CD4-positive, alpha-beta T cell treated with Interleukin-2 at 100 ng/mL for 4 hours (primary cell): ENCODE measurements around the gene KCTD5.
A peak's percentile ranks its signal among the peaks of the same experiment; 100 is the strongest.
"Not testable (repeated sequence)": the region's sequence is repeated elsewhere in the genome, so short reads cannot be mapped to it uniquely, and the experiment has no call there.

Experiments
- DNase-seq: peaks from one replicate; pipeline ENCODE4 v3.0.0-alpha.2; 2020; ENCODE audit warnings: low spot score

KCTD5 gene

DNA sequence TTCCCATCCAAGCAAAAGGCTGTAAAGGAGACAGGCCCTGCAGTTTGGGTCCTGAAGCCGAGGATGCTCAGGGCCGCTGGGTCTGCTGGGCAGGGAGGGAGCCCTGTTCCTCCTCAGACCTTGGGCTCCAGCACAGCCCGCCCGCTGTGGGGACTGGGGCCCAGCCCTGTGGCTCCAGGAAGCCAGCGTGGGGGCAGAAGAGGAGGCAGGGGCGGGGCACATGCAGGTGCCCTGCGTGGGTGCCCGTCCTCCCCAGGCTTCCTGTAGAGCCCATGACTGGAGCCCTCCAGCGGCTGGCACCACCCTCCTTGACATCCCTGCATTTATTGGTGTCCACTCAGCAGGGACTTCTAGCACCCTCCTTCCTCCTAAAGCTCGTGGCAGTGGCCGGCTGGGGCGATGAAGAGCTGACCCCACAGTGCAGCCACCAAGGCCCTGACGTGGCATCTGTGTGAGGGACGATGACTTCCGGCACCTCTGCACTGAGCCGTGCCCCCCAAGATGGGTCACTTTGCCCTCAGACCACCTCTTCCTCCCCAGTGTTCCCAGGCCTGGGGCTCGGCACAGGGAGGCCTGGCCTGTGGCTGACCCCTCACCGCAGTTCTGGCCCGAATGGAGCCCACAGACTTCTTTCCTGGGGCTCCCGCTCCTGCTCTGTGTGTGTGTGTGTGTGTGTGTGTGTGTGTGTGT, 27.8 kb downstream of the KCTD5 start:
- DNase-seq, result no peak

DNA sequence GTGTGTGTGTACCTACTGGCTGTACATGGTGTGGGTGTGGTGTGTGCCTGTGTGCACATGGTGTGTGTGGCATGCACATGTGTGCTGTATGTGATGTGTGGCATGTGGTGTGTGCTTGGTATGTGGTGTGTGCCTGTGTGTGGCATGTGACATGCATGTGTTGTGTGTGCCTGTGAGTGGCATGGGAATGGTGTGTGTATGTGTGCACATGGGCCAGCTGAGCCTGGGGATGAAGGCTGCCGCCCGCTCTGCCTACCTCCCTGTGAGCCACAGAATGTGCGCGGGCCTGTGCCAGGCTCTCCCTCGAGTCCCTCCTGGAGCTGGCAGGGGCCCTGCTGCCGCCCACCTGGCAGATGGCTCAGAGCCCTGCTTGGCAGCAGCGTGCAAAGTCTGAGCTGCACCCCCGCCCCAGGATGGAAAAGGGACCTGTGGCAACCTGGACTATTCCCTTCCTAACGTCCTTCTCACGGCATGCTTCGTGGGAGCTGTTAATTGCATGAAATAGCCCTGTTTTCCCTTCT, 28.4 kb downstream of the KCTD5 start:
- DNase-seq, result no peak

DNA sequence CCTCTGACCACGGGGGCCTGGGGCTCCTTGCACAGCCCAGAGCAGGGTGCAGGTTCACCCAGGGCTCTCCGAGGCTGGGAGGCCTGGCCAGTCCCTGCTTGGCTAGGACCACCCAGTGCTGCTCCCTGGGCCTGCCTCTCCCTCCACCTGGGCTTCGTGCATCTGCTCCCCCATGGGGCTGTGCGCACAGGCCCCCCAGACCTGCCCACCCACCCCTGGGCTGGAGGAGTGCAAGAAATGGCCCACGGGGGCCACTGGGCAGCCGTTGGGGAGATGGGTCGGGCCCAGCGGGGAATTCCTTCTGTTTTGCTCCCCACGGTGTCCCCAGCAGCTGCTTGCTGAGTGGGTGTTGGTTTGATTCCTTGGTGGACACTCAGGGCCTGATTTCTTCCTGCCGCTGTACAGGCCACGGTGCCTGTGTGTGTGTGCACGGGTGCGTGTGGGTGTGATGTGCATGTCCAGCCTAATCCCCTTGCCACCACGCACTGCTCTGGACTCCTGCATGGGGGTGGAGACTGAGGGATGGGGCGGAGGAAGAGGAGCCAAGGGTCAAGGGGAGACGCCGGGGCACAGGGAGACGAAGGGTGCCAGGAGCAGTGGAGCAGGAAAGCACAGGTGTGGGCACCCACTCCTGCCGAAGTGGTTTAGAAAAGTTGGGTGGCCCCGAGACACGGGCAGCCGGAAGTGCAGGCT, 29.2 kb downstream of the KCTD5 start:
- no peak for DNase-seq

DNA sequence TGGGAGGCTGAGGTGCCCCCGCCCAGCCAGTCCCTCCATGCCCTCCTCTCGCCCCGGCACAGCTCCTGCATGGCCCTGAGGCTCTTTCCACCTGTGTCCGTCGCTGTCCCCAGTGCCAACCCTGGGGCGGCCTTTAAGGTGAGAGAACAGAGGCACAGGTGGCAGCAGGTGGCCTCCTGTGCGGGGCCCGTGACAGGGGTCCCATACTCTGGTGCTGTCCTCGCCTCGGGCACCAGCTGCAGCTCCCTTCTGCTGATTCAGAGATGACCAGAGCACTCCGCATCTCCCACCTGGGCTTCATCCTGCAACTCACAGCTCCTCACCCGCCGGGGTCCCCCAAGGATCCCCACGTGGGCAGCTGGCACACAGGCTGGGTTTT, 29.7 kb downstream of the KCTD5 start:
- DNase-seq, result no peak

DNA sequence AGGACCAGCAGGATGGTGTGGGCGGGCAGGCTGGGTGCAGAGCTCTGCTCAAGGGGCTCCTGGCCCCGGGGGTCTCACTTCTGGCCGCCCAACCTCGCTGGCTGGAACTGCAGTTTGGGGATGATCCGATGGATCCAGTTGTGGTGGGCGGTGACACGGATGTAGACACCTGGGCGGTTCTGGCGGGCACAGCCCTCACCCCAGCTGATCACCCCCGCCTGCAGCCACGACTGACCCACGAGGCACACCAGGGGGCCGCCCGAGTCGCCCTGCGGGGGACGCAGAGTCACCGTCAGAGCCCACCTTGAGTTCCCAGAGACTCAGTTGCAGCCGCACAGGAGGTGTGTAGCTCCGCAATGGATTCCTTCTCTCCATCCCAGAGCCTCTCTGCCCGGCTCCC, 30.2 kb downstream of the KCTD5 start:
- no peak for DNase-seq

DNA sequence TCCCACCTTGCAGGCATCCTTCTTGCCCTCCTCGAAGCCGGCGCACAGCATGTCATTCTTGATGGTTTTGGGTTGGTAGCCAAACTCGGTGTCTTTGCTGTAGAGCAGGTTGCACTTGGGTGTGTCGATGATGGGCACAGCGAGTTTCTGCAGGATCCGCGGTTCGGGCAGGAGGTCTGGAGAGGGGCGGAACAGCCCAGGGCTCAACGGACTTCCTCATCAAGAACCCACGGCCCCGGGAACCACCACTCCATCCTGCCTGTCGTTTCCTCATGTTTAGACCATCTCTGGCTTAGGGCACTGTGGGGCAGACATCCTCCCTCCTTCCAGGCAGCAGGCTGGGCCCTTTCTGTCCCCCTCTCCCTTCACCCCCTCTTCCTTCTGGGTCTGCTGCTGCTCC, 31.2 kb downstream of the KCTD5 start:
- DNase-seq, result no peak

DNA sequence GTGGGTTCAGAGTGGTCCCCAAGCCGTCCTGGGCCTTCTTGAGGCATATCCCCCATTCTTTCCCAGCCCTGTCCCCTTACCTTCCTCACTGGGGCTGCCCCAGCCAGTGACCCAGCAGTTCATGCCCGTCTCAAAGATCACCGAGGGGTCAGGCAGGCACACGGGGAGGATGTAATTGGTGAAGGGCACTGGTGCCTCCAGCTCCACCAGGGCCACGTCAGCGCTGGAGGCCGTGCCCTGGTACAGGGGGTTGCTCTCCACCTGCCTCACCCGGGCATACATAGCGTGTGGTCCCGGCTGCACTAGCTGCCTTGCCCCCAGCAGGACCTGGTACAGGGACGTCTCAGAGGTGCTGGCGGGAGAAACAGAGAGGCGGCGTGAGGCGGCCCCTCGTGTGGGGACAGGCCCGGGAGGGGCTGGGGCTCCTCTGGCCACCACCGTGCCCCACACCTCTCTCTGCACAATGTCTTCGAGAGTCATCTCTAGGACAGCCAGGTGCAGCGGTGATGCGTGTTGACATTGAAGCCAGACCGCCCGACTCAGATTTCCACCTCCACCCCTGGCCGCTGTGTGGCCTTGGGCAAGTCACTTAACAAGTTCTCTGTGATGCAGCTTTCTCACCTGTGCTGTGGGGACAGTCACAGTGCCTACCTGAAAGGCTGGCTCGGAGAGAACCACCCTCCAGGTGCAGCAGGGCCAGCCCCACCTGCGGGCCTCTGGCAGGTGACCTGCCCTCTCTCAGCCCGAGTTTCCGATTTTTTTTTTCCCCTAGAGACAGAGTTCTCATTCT, 31.9 kb downstream of the KCTD5 start:
- DNase-seq, result no peak

DNA sequence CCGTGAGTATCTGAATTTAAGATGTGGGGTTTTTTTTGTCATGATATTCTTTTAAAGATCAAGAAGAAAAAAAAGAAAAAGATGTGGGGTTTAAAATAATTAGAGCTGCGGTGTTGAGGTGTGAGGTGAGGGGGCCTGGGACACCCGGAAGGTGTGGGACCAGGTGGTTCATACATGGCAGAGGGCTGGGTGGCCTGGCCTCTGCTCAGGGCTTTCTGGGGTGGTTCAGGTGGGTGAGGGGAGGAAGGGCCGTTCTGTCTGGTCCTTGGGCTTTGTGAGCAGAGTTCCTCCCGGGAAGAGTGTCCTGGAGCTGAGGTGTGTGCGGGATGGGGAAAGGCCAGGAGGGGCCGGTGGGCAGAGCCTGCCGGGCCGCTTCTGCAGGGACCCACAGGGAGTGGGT, 32.7 kb downstream of the KCTD5 start:
- no peak for DNase-seq

DNA sequence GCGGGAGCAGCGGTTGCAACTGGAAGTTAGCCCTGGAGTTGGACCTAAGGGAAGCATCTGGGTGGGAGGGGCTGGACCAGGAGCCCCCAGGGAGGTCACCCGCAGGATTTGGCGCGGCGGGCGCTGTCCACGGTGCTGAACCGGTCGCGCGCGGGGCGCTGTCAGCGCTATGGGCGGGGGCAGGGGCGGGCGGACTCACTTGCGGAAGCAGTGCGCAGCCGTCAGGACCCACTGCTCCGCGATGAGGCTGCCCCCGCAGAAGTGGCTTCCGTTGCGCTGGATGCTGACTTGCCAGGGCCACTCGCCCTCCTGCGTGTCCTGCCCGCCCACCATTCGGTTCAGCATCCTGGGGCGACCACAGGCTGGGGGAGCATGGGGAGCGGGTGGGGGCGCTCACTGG, 33.2 kb downstream of the KCTD5 start:
- peak; percentile 79 for DNase-seq

DNA sequence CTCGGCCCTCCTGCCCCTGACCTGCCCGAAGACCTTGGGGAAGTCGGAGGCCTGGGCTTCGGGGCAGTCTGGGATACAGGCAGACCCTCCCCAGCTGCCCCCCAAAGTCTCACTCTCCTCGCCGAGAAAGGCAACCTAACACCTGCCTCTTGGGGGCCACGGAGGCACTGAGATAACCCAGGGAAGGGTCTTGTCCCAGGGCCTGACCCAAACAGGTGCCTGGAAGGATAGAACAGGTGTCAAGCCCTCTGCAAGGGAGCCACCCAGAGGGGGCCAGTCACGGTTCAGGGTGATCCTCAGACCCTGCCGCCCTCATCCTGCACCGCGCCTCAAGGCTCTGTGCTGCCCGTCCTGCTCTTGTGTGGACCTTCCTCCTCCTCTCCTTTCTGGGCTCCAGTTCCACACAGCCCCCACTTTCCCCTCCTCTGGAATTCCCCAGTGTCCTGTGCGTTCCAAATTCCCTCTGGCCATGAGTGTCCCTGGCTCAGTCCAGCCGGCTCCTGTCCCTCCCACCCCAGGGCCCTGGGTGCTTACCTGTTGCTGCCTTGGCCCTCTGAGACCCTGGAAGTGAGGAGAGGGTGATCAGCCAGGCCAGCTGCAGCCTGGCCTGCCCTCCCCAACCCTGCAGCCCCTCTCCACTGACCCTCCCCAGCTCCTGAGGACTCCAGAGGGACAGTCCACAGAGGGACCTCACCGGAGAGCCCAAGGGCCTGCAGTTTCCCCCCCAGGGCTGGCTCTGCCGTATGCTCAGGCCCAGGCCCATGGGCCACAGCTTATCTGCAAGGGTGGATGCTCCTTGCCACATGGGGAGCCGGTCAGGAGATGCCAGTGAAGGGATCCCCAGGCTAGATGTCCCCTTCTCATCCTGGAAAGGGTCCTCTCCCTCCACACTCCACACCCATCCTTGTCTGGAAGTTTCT, 33.9 kb downstream of the KCTD5 start:
- DNase-seq, result no peak

DNA sequence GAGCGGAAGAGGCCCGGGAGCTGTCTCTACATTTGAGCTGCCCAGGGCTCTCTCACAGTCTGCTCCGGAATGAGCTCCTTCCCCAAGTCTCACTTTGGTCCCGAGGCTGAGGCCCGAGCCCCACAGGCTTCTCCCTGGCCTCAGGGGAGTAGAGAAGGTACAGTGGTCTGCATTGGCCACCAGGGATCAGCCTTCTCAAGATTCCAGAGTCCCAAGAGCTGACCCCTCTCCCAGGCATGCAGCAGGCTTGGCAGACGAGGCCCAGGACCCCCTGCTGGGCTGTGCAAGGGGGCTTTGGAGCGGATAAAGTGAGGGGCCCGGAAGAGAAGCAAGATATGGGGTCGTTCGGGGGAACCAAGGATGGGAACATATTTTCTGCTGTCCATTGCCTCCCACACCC, 34.6 kb downstream of the KCTD5 start:
- DNase-seq, result no peak

DNA sequence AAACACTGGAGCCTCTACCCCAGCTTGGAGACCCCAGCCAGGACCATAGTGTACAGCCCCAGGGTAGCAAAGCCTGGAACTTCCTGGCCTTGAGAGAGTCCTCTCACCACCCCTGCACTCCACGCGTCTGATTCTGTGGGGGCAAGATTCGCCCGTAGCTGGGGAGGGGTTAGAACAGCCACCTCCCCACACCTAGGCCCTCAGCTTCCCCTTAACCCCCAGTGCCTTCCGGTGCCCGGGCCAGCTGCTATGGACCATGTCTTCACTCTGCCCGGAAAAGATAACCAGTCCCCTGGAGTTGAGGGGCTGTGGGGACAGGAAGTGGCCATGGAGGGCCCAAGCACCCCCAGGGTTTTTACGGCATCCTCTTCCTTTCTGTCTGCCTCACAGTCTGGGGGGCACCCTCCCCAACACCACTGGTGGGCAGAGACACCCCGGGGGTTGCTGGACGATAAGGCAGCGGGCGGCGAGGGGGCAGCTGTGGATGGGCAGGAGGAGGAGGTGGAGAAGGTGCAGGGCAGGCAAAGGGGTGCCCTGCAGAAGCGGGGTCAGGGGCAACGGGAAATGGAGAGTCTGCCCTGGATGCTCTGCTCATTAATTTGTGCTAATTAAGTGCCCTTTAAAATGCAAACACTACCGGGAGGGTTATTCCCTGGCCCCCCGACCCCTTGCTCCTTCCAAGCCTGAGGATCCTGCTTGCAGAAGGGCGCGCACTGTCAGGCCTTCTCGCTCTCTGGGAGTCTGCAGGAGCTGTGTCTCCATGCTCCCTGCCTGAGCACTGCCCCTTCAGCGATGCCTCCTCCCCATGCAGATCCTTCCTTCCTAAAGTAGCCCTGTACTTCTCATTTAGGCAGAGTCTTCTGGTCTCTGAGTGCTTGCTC, 35.3 kb downstream of the KCTD5 start:
- no peak for DNase-seq

DNA sequence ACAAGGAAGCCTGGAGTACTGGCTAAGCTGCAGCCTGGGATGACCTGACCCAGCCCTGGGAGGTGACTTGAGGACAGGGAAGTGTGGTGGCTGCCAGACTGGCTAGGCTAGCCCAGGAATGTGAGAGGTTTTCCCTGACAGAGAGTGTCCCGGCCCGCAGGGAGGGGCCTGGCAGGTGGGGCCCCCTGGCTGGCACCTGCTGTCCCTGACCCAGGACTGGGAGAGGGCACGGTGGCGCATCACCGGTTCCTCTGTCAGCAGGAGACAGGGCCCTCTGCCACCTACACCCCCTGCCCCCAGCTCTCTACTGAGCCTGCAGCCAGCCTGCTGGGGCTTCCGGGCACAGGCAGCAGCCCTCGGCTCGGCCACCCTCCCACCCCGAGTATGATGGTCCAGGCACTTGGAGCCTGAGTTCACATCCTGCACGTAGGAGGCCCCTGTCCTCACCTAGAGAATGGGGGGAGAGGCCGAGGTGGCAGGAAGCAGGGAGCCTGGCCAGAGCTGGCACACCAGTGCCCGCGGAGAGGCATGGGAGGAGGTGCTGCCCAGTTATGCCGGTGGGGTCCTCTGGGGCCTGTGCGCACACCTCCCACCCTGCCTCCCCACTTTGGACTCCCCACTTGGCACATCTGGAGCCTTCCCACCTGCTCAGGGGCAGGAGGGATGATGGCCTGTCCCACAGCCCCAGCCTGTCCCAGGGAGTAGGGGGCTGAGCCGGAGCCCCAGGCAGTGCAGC, 37.2 kb downstream of the KCTD5 start:
- DNase-seq, result no peak

DNA sequence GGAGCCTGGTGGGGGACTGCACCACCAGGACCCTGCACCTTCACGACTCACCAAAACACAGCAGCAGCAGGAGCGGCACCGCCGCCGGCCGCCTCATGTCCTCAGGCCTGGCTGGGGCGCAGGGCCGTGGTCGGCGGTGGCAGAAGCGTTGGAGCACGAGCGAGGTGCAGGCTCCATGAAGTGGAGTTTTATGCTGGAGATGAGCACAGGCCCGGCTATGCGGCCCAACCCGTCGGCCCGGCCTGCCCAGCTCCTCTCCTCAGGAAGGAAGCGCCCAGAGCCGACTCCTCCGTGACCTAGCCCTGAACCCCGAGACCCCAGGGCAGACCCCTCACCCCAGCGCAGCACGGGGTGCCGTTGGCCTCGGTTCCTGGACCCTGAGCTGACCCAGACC, 37.7 kb downstream of the KCTD5 start, which contains the start of gene PRSS27:
Gene PRSS27 (minus strand): TSS at position 161 of the 394 bp plus-strand sequence. CDS start 64 bp downstream, at position 97.
- DNase-seq, result no peak

DNA sequence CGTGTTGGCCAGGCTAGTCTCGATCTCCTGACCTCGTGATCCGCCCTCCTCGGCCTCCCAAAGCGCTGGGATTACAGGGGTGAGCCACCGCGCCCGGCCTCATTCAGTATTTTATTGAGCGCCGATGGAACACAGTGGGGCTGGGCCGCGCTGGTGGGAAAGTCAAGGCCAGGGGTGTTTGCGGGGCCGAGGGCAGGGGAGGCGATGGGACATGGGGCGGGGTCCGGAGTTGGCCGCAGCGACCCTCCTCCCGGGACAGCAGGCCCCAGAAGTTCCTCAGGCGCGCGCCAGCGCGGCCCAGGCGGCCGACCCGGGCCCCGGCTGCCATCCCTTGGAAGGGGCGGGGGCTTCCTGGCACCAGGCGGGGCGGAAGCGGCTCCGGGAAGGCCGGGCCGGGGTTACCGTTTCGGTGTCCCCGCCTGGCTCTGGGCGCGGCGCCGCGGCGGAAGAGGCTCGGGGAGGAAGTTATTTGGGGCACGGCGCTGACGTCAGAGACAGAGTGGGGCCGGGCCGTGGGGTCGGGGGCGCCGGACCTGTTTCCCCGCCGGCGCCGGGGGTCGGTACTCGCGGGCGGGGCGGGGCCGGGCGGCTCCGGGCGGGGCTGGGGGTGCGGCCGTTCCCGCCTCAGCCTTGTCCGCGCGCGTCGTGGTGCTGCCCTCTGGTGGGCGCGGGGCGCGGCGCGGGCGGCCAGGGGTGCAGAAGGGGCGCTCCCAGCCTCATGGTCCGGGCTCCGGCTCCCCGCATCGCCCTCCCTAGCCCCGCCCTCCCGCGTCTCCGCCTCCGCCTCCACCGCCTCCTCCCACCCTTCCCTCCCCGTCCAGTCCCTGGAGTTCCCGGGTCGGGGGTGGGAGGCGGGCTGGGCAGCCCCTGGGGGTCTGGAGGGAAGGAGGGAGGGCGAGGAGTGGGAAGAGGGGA, 38.7 kb downstream of the KCTD5 start:
- DNase-seq, result peak; percentile 85

DNA sequence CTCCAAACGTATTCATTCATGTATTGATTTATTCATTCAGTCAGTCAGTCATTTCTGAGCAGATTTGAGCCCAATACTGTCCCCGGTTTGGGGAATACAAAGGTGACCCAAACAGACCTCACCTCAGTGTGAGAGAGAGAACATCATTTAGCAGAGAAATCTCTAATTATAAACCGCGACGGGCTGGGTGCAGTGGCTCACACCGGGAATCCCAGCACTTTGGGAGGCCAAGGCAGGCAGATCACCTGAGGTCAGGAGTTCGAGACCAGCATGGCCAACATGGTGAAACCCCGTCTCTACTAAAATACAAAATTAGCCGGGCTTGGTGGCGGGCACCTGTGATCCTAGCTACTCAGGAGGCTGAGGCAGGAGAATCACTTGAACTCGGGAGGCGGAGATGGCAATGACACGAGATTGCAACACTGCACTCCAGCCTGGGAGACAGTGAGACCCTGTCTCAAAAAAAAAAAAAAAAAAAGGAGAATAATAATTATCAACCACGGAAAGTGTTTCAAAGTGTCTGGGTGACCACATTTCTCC, 39.4 kb downstream of the KCTD5 start:
- not testable (repeated sequence) for DNase-seq

DNA sequence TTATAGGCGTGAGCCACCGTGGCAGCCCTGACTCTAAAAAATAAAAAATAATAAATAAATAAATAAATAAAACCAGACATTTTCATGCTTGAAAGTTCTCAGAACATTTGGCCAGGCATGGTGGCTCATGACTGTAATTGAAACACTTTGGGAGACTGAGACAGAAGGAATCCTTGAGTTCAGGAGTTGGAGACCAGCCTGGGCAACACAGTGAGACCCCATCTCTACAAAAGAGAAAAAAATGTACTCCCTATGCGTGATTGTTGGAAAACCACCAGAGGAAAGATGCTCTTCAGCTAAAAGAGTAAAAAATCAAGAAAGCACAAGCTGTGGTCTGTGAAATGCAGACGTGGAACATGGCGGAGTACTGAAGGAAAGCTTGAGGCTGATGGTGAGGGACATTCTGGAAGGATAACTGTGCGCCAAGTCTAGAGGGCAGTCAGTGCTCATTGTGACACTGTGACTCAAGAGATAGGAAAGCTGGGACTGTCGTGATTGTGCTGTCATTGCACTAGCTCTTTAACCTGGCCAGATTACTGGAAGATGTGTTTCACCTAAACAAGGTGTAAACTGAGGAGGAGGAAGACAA, 41.9 kb downstream of the KCTD5 start:
- no peak for DNase-seq

DNA sequence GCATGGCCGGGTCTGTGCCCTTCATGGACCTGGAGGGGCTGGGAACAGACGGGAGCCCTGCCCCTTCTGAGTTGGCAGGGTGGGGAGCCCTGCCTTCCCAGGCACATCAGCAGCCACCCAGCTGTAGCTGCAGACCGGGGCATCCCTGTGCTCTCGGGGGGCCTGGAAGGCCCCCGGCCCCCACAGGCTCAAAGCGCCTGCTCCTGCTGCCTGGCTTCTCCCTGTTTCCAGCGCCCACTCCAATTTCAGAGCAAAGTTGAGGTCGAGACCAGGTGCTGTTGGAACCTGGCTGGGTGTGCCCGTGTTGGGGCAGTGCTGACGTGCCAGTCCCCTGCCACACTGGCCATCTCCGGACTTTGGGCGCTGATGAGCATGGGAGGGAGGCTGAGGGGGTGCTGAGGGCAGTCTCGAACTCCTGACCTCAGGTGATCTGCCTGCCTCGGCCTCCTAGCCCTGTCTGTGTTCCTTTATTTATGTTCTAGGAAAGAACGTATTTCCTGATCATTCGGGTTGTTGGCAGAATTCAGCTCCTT, 42.6 kb downstream of the KCTD5 start:
- no peak for DNase-seq
